ENCODE results near the gene ZNF518B. TPM values are rescaled to one million over a fixed set of nuclear protein-coding genes. Genes with fewer than 3 reads are reported as not detected.

ZNF518B gene
- total and polyA plus RNA-seq, 9 of the 15 experiments (the other 6 are each of a cell fraction or from before 2014, with no cell fraction given): 13.1 to 48.9 (median 37.5) TPM

GRCh38 chr4:10458177-10458576 lies 951 bp upstream of the ZNF518B start (continued):
- TF ChIP-seq HNRNPLL (IDR thresholded peaks at IDR 0.05; ENCODE audit: low read depth, low read length, poor library complexity, severe bottlenecking): no peak
- TF ChIP-seq HMG20B (CRISPR knock-in tag; IDR thresholded peaks at IDR 0.05): no peak
- no peak for TF ChIP-seq ZNF311 (CRISPR knock-in tag; IDR thresholded peaks at IDR 0.05)
- no peak for TF ChIP-seq ZNF445 (CRISPR knock-in tag; IDR thresholded peaks at IDR 0.05; ENCODE audit: low read depth)
- no peak for TF ChIP-seq ZNF354B (CRISPR knock-in tag; IDR thresholded peaks at IDR 0.05)
- TF ChIP-seq MGA (IDR thresholded peaks at IDR 0.05): peak; percentile 78
- TF ChIP-seq E2F6 (IDR thresholded peaks at IDR 0.05; ENCODE audit: borderline replicate concordance in 1 of 2, extremely low read depth in 1 of 2, insufficient read depth in 1 of 2, insufficient read length in 1 of 2, low read depth in 1 of 2, low read length in 1 of 2, poor library complexity in 1 of 2, severe bottlenecking in 1 of 2): peak in 1 of 2 experiments; percentile 62
- TF ChIP-seq ZNF395 (CRISPR knock-in tag; IDR thresholded peaks at IDR 0.05): peak; percentile 70
- no peak for TF ChIP-seq RHOXF2B (CRISPR knock-in tag; conservative IDR thresholded peaks at IDR 0.05)
- TF ChIP-seq ZNF589 (CRISPR knock-in tag; IDR thresholded peaks at IDR 0.05; ENCODE audit: low read depth): no peak
- TF ChIP-seq EP300 (IDR thresholded peaks at IDR 0.05; ENCODE audit: low read length): peak; percentile 10; the same call in 1 of the 2 replicates
- 0 out of 4 replicates have a peak, but pooled peaks of 1 of the 2 experiments have one; percentile 20 for TF ChIP-seq RCOR1 (IDR thresholded peaks at IDR 0.05; ENCODE audit: borderline replicate concordance in 1 of 2, low read depth in 2 of 2, low read length in 2 of 2)
- no peak for TF ChIP-seq DLX4 (CRISPR knock-in tag; IDR thresholded peaks at IDR 0.05)

Measured in K562 (cell line).